Measurements from ENCODE around the gene CASP7.

- TF ChIP-seq POLR2A (IDR thresholded peaks at IDR 0.05) (no peak), CTCF (IDR thresholded peaks at IDR 0.05) (no peak)
Observed at GRCh38 chr10:113690749-113691148, 11.0 kb downstream of the CASP7 start.

All from prostate gland (tissue), 2 donors.